ENCODE data around the gene PARP15.

- TF ChIP-seq CTCF (IDR thresholded peaks at IDR 0.05) = no peak
- no peak for TF ChIP-seq EP300 (IDR thresholded peaks at IDR 0.05)
- no peak for TF ChIP-seq POLR2A (IDR thresholded peaks at IDR 0.05)
- TF ChIP-seq POLR2AphosphoS5 (IDR thresholded peaks at IDR 0.05) = no peak
Measured at GRCh38 chr3:122662505-122662904, 85.1 kb downstream of the PARP15 start.

Data from gastroesophageal sphincter (tissue), 3 donors.